Measurements from ENCODE around the gene PRR23B. TPM values are rescaled to one million over a fixed set of nuclear protein-coding genes. Genes with fewer than 3 reads are reported as not detected.

Gene PRR23B
- polyA plus RNA-seq, 1 donor (not counting 4 experiments of a cell fraction or from before 2014, with no cell fraction given), result not detected

- no peak overlapping the region for H3K4me3 ChIP-seq (ENCODE audit: control insufficient read depth in 2 of 3, extremely low read depth in 1 of 3, insufficient read depth in 2 of 3, low read depth in 1 of 3, low read length in 3 of 3)
- FAIRE-seq (no peak), DNase-seq (ENCODE audit: low read depth, low spot score) (no peak)
- dilution Hi-C loops (cut with MboI; ENCODE audit: extremely low pct_ligation_motif_present, low sequenced_read_pairs), result no loop called here
- H3K27me3 ChIP-seq (ENCODE audit: control insufficient read depth, extremely low read depth, insufficient read depth, low read length), result no peaks in the 10 kb centered on the region
- H3K4me1 ChIP-seq (ENCODE audit: control insufficient read depth, extremely low read depth, insufficient read depth, low read length), result no peaks in the 10 kb centered on the region
- TF ChIP-seq EZH2 (IDR thresholded peaks at IDR 0.05; ENCODE audit: low read length) (no peak), CTCF (optimal IDR thresholded peaks at IDR 0.05 in 1 of 3, IDR thresholded peaks at IDR 0.05 in 1 of 3, conservative IDR thresholded peaks at IDR 0.05 in 1 of 3; ENCODE audit: extremely low read depth in 1 of 3, insufficient read depth in 2 of 3, low read length in 3 of 3) (no peak)
- no peak overlapping the region for H3K4me2 ChIP-seq (ENCODE audit: control insufficient read depth, extremely low read depth, insufficient read depth, low read depth, low read length)
- no peaks in the 10 kb centered on the region for H3K9me1 ChIP-seq (ENCODE audit: control insufficient read depth, extremely low read depth, insufficient read depth, low read length)
- no peak overlapping the region for H3K9ac ChIP-seq (ENCODE audit: control insufficient read depth, extremely low read depth, insufficient read depth, low read length)
- no peak overlapping the region for H2AFZ ChIP-seq (ENCODE audit: control insufficient read depth, low read length)
- no peaks in the 10 kb centered on the region for H3K36me3 ChIP-seq (ENCODE audit: control insufficient read depth in 2 of 2, extremely low read depth in 1 of 2, insufficient read depth in 2 of 2, low read length in 2 of 2)
- H3K27ac ChIP-seq (ENCODE audit: control insufficient read depth, insufficient read depth, low read length), result no peak overlapping the region
- H4K20me1 ChIP-seq (ENCODE audit: control insufficient read depth, extremely low read depth, insufficient read depth, low read length), result no peaks in the 10 kb centered on the region
- no peaks in the 10 kb centered on the region for H3K9me3 ChIP-seq (ENCODE audit: control insufficient read depth, low read depth, low read length)
- no peaks in the 10 kb centered on the region for H3K79me2 ChIP-seq (ENCODE audit: control insufficient read depth, insufficient read depth, low read length)
Observed at GRCh38 chr3:139020036-139020867, 474 bp downstream of the PRR23B start.

- TF ChIP-seq CTCF (optimal IDR thresholded peaks at IDR 0.05 in 1 of 3, IDR thresholded peaks at IDR 0.05 in 1 of 3, conservative IDR thresholded peaks at IDR 0.05 in 1 of 3; ENCODE audit: extremely low read depth in 1 of 3, insufficient read depth in 2 of 3, low read length in 3 of 3), result no peak
- TF ChIP-seq EZH2 (IDR thresholded peaks at IDR 0.05; ENCODE audit: low read length), result no peak
- FAIRE-seq (no peak), DNase-seq (ENCODE audit: low read depth, low spot score) (no peak)
- Histone ChIP-seq H3K9ac (ENCODE audit: control insufficient read depth, extremely low read depth, insufficient read depth, low read length) (no peak overlapping the region), H3K9me3 (ENCODE audit: control insufficient read depth, low read depth, low read length) (no peaks in the 10 kb centered on the region), H3K27me3 (ENCODE audit: control insufficient read depth, extremely low read depth, insufficient read depth, low read length) (no peaks in the 10 kb centered on the region), H4K20me1 (ENCODE audit: control insufficient read depth, extremely low read depth, insufficient read depth, low read length) (no peaks in the 10 kb centered on the region), H3K4me1 (ENCODE audit: control insufficient read depth, extremely low read depth, insufficient read depth, low read length) (no peaks in the 10 kb centered on the region), H3K36me3 (ENCODE audit: control insufficient read depth in 2 of 2, extremely low read depth in 1 of 2, insufficient read depth in 2 of 2, low read length in 2 of 2) (no peaks in the 10 kb centered on the region), H3K4me2 (ENCODE audit: control insufficient read depth, extremely low read depth, insufficient read depth, low read depth, low read length) (no peak overlapping the region), H3K79me2 (ENCODE audit: control insufficient read depth, insufficient read depth, low read length) (no peaks in the 10 kb centered on the region), H3K4me3 (ENCODE audit: control insufficient read depth in 2 of 3, extremely low read depth in 1 of 3, insufficient read depth in 2 of 3, low read depth in 1 of 3, low read length in 3 of 3) (no peak overlapping the region), H3K9me1 (ENCODE audit: control insufficient read depth, extremely low read depth, insufficient read depth, low read length) (no peaks in the 10 kb centered on the region), H2AFZ (ENCODE audit: control insufficient read depth, low read length) (no peak overlapping the region), H3K27ac (ENCODE audit: control insufficient read depth, insufficient read depth, low read length) (no peak overlapping the region)
- dilution Hi-C loops (cut with MboI; ENCODE audit: extremely low pct_ligation_motif_present, low sequenced_read_pairs), result no loop called here
Observed at GRCh38 chr3:139016430-139017048, 4.2 kb downstream of the PRR23B start.
